ENCODE data around the gene BCL7A.

The BCL7A gene

GRCh38 chr12:122023339-122024131 is 1.9 kb downstream of the BCL7A start:
- no peaks in the 10 kb centered on the region for H3K27me3 ChIP-seq
- H3K36me3 ChIP-seq = peaks cover 3% of the 10 kb centered on the region; the same call in 1 of the 2 replicates
- H3K4me3 ChIP-seq (ENCODE audit: low read depth, low read length) = peak overlapping the region; percentile 71
- H3K4me1 ChIP-seq = no peaks in the 10 kb centered on the region
- no peaks in the 10 kb centered on the region for H3K9me3 ChIP-seq
- no peak for TF ChIP-seq CTCF (IDR thresholded peaks at IDR 0.05; ENCODE audit: low read depth, low read length)
- peak; percentile 73 for DNase-seq

- H3K9me3 ChIP-seq = no peaks in the 10 kb centered on the region
- DNase-seq = no peak
- H3K27me3 ChIP-seq = no peaks in the 10 kb centered on the region
- TF ChIP-seq CTCF (IDR thresholded peaks at IDR 0.05; ENCODE audit: low read depth, low read length) = no peak
- peaks cover 3% of the 10 kb centered on the region; the same call in 1 of the 2 replicates for H3K36me3 ChIP-seq
- peak overlapping the region; percentile 71 for H3K4me3 ChIP-seq (ENCODE audit: low read depth, low read length)
- H3K4me1 ChIP-seq = no peaks in the 10 kb centered on the region
Measured at GRCh38 chr12:122024132-122024785, 2.6 kb downstream of the BCL7A start.

- TF ChIP-seq CTCF (IDR thresholded peaks at IDR 0.05; ENCODE audit: low read depth, low read length) = no peak
- Histone ChIP-seq H3K4me3 (ENCODE audit: low read depth, low read length) (no peak overlapping the region), H3K27me3 (no peaks in the 10 kb centered on the region), H3K4me1 (peaks cover 2% of the 10 kb centered on the region; the same call in 1 of the 2 replicates), H3K9me3 (no peaks in the 10 kb centered on the region), H3K36me3 (peaks cover 3% of the 10 kb centered on the region; the same call in 1 of the 2 replicates)
- DNase-seq = no peak
Measured at GRCh38 chr12:122026706-122027333, 5.1 kb downstream of the BCL7A start.

- no peak overlapping the region for H3K4me3 ChIP-seq (ENCODE audit: low read depth, low read length)
- no peaks in the 10 kb centered on the region for H3K27me3 ChIP-seq
- no peak for TF ChIP-seq CTCF (IDR thresholded peaks at IDR 0.05; ENCODE audit: low read depth, low read length)
- no peak for DNase-seq
- H3K36me3 ChIP-seq = peaks cover 6% of the 10 kb centered on the region
- H3K9me3 ChIP-seq = no peaks in the 10 kb centered on the region
- H3K4me1 ChIP-seq = peaks cover 2% of the 10 kb centered on the region; the same call in 1 of the 2 replicates
Measured at GRCh38 chr12:122028165-122028904, 6.7 kb downstream of the BCL7A start.

- H3K27me3 ChIP-seq = no peaks in the 10 kb centered on the region
- H3K36me3 ChIP-seq = peaks cover 6% of the 10 kb centered on the region
- H3K4me3 ChIP-seq (ENCODE audit: low read depth, low read length) = no peak overlapping the region
- TF ChIP-seq CTCF (IDR thresholded peaks at IDR 0.05; ENCODE audit: low read depth, low read length) = no peak
- no peak for DNase-seq
- H3K4me1 ChIP-seq = peaks cover 2% of the 10 kb centered on the region; the same call in 1 of the 2 replicates
- no peaks in the 10 kb centered on the region for H3K9me3 ChIP-seq
Measured at GRCh38 chr12:122028905-122029560, 7.3 kb downstream of the BCL7A start.

Data from BE2C (cell line).